ENCODE measurements around the gene KLC4. TPM values are rescaled to one million over a fixed set of nuclear protein-coding genes. Genes with fewer than 3 reads are reported as not detected.

Gene KLC4
- total and polyA plus RNA-seq, 12 donors, result 17.9 to 43.7 (median 28.3) TPM

Other genes starting within 250 kb of the KLC4 start
- gene RPL7L1, start 180.0 kb upstream of the KLC4 start, total RNA-seq, result 10 to 100 TPM; 39.2 to 52.5 (median 44.7) TPM
- gene RPL7L1, start 180.0 kb upstream of the KLC4 start, polyA plus RNA-seq, result 10 to 100 TPM; 23.7 to 45.9 TPM
- not detected for gene PTCRA, start 143.6 kb upstream of the KLC4 start, total RNA-seq
- under 1 TPM in 1 of 2 donors, not detected in 1; 0.09 TPM for gene PTCRA, start 143.6 kb upstream of the KLC4 start, polyA plus RNA-seq
- gene CNPY3, start 130.2 kb upstream of the KLC4 start, total RNA-seq, result 10 to 100 TPM; 10.4 to 37.1 (median 15.9) TPM
- 10 to 100 TPM; 15.4 to 40.4 TPM for gene CNPY3, start 130.2 kb upstream of the KLC4 start, polyA plus RNA-seq
- 10 to 100 TPM in 1 of 10 donors, 1 to 10 TPM in 2, under 1 TPM in 7; 0.26 to 10.9 (median 0.71) TPM for gene GNMT, start 98.9 kb upstream of the KLC4 start, total RNA-seq
- 1 to 10 TPM; 2.6 to 6.8 TPM for gene GNMT, start 98.9 kb upstream of the KLC4 start, polyA plus RNA-seq
- gene PEX6, start 80.5 kb upstream of the KLC4 start, total RNA-seq, result 10 to 100 TPM; 11.2 to 32.6 (median 17.2) TPM
- gene PEX6, start 80.5 kb upstream of the KLC4 start, polyA plus RNA-seq, result 10 to 100 TPM in 1 of 2 donors, 1 to 10 TPM in 1; 9.1 to 16.9 TPM
- gene PPP2R5D, start 75.1 kb upstream of the KLC4 start, total RNA-seq, result 10 to 100 TPM; 28.4 to 47.1 (median 31.8) TPM
- gene PPP2R5D, start 75.1 kb upstream of the KLC4 start, polyA plus RNA-seq, result 10 to 100 TPM; 23.9 to 35.7 TPM
- gene MEA1, start 45.7 kb upstream of the KLC4 start, total RNA-seq, result 10 to 100 TPM; 22.9 to 38.7 (median 28.3) TPM
- 10 to 100 TPM; 51.9 to 74.3 TPM for gene MEA1, start 45.7 kb upstream of the KLC4 start, polyA plus RNA-seq
- gene KLHDC3, start 45.4 kb upstream of the KLC4 start, total RNA-seq, result 100 to 1,000 TPM in 4 of 10 donors, 10 to 100 TPM in 6; 78.2 to 165 (median 92.0) TPM
- gene KLHDC3, start 45.4 kb upstream of the KLC4 start, polyA plus RNA-seq, result 100 to 1,000 TPM in 1 of 2 donors, 10 to 100 TPM in 1; 80.2 to 160 TPM
- 10 to 100 TPM; 21.4 to 35.3 (median 25.6) TPM for gene RRP36, start 38.0 kb upstream of the KLC4 start, total RNA-seq
- gene RRP36, start 38.0 kb upstream of the KLC4 start, polyA plus RNA-seq, result 10 to 100 TPM; 19.4 to 43.6 TPM
- gene CUL7, start 5.8 kb upstream of the KLC4 start, total RNA-seq, result 10 to 100 TPM in 2 of 10 donors, 1 to 10 TPM in 8; 7.1 to 11.2 (median 8.6) TPM
- 1 to 10 TPM; 4.2 to 5.6 TPM for gene CUL7, start 5.8 kb upstream of the KLC4 start, polyA plus RNA-seq
- gene MRPL2, start 197 bp upstream of the KLC4 start, total RNA-seq, result 100 to 1,000 TPM in 3 of 10 donors, 10 to 100 TPM in 7; 76.0 to 139 (median 93.5) TPM
- 100 to 1,000 TPM; 141 to 165 TPM for gene MRPL2, start 197 bp upstream of the KLC4 start, polyA plus RNA-seq
- gene PTK7, start 16.7 kb downstream of the KLC4 start, total RNA-seq, result 1 to 10 TPM; 1.0 to 5.9 (median 2.2) TPM
- gene PTK7, start 16.7 kb downstream of the KLC4 start, polyA plus RNA-seq, result 1 to 10 TPM in 1 of 2 donors, under 1 TPM in 1; 0.80 to 6.3 TPM
- 10 to 100 TPM; 52.0 to 94.3 (median 70.1) TPM for gene SRF, start 111.6 kb downstream of the KLC4 start, total RNA-seq
- 10 to 100 TPM; 30.5 to 54.6 TPM for gene SRF, start 111.6 kb downstream of the KLC4 start, polyA plus RNA-seq
- gene CUL9, start 122.6 kb downstream of the KLC4 start, total RNA-seq, result 10 to 100 TPM in 8 of 10 donors, 1 to 10 TPM in 2; 7.8 to 17.1 (median 13.4) TPM
- 10 to 100 TPM in 1 of 2 donors, 1 to 10 TPM in 1; 9.0 to 32.0 TPM for gene CUL9, start 122.6 kb downstream of the KLC4 start, polyA plus RNA-seq
- 10 to 100 TPM; 16.0 to 29.6 (median 25.7) TPM for gene DNPH1, start 169.8 kb downstream of the KLC4 start, total RNA-seq
- 10 to 100 TPM; 25.0 to 51.3 TPM for gene DNPH1, start 169.8 kb downstream of the KLC4 start, polyA plus RNA-seq
- gene TTBK1, start 183.8 kb downstream of the KLC4 start, total RNA-seq, result under 1 TPM; 0.22 to 0.69 (median 0.32) TPM
- under 1 TPM; 0.04 to 0.22 TPM for gene TTBK1, start 183.8 kb downstream of the KLC4 start, polyA plus RNA-seq
- gene SLC22A7, start 238.6 kb downstream of the KLC4 start, total RNA-seq, result under 1 TPM in 5 of 10 donors, not detected in 5; 0.15 to 0.37 (median 0.25) TPM
- gene SLC22A7, start 238.6 kb downstream of the KLC4 start, polyA plus RNA-seq, result under 1 TPM in 1 of 2 donors, not detected in 1; 0.15 TPM
- 10 to 100 TPM in 7 of 10 donors, 1 to 10 TPM in 3; 2.7 to 84.5 (median 26.3) TPM for gene CRIP3, start 249.2 kb downstream of the KLC4 start, total RNA-seq
- 10 to 100 TPM in 1 of 2 donors, 1 to 10 TPM in 1; 3.0 to 72.3 TPM for gene CRIP3, start 249.2 kb downstream of the KLC4 start, polyA plus RNA-seq

Measured in heart right ventricle (tissue), 12 donors.